ENCODE measurements around the gene RHD.
"Not testable (repeated sequence)": the region's sequence is repeated elsewhere in the genome, so short reads cannot be mapped to it uniquely, and the experiment has no call there.

The RHD gene

GRCh38 chr1:25356848-25357247 lies 84.5 kb downstream of the RHD start:
- no peak for DNase-seq

GRCh38 chr1:25360596-25361581 lies 88.6 kb downstream of the RHD start:
- DNase-seq = no peak

GRCh38 chr1:25361901-25362300 lies 89.6 kb downstream of the RHD start:
- DNase-seq = no peak

GRCh38 chr1:25362634-25363559 lies 90.6 kb downstream of the RHD start:
- DNase-seq = not testable (repeated sequence)

GRCh38 chr1:25369241-25369640 lies 96.9 kb downstream of the RHD start:
- DNase-seq = no peak

- not testable (repeated sequence) for DNase-seq
Observed at GRCh38 chr1:25369691-25370271, 97.5 kb downstream of the RHD start.

- not testable (repeated sequence) for DNase-seq
Observed at GRCh38 chr1:25371757-25372156, 99.4 kb downstream of the RHD start.

- DNase-seq = not testable (repeated sequence)
Observed at GRCh38 chr1:25378367-25378766, 106.1 kb downstream of the RHD start.

Data from activated naive CD4-positive, alpha-beta T cell (primary cell).